NCI-H526 (cell line): Measurements from ENCODE around the gene TNRC18.

Experiments
- DNase-seq, 2 experiments: peaks; one replicate each; lab custom pipeline; 2025; lab: John Stamatoyannopoulos, UW

The TNRC18 gene

GRCh38 chr7:5404421-5404826 is 19.2 kb downstream of the TNRC18 start:
- no peak for DNase-seq

DNA sequence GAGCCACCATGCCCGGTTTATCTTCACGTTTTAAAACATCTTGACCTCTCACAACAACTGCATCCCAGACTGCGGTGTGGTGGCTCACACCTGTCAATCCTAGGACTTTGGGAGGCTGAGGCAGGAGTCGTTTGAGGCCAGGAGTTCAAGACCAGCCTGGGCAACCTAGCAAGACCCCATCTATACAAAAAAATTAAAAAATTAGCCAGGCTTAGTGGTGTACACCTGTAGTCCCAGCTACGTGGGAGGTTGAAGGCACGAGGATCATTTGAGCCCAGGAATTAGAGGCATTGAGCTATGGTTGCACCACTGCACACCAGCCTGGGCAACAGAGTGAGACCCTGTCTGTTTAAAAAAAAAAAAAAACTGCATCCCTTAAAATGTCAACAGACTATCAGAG is 20.2 kb downstream of the TNRC18 start:
- no peak for DNase-seq

- DNase-seq: no peak
These were observed 25.9 kb downstream of the TNRC18 start for GRCh38 chr7:5397736-5398135.

DNA sequence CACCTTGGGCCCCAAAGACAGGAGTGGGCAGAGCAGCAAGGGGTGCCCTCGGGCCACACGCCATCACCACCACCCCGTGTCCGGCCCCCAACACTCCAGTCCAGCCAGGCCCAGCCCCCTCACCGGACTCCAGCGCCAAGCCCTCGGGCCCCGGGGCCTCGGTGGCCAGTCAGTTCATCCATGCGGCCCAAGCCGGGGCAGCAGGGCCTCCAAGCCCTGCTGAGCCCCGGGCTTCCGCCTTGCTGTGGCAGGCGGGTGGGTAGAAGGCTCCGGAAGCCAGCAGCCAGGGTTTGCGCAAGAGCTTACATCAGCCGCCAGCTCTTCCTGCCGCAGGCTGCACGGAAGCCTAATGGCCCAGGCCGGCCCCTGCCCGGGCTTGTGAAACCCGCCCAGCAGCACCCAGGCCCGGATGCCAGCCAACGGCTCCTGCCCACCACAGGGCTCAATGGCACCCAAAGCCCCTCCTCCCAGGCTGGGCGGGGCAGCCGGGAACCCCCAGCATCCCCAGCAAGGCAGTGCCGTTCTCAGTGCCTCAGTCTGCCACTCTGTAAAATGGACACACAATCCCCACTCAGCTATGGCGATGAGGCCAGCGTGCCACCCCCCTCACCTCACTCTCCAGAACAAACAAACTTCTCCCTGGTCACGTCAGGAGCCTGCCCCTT is 26.5 kb downstream of the TNRC18 start:
- peak; percentile 62 to 80 for DNase-seq

DNA sequence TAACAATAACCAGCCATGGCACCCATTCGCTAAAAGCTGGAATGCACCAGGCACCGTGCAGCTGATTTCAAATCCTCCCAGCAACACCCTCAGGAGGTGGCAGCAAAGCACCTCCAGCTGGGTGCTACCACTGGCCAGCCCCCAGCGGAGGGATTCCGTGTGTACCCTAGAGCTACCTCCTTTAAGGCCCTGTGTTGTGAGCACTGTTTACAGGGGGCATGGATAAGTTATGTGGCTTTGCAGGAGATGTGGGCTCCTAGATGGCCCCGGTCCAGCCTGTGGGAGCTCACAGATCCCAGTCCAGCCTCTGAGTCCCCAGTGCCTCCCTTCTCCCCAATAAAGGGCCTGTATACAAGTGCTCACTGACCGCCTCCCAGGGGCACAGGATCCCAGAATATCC is 27.1 kb downstream of the TNRC18 start:
- peak in 1 of 2 experiments; percentile 21 for DNase-seq

GRCh38 chr7:5395246-5395645 is 28.4 kb downstream of the TNRC18 start:
- DNase-seq: no peak

GRCh38 chr7:5394264-5395105 is 29.1 kb downstream of the TNRC18 start:
- DNase-seq: no peak

DNA sequence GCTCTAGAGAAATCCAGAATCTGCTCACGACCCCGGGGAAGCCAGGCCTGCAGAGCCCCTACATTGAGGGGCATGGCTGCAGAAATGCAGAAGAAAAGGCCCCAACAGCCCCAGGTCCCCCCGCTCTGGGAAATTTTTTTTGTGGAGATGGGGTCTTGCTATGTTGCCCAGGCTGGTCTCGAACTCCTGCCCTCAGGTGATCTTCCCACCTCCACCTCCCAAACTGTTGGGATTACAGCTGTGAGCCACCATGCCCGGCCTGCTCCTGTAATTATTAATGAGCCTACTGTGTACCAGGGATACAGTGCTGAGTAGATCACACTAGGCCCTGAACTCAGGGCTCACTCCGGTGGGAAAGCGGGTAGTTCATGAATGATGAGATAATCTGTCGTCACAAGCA is 29.9 kb downstream of the TNRC18 start:
- no peak for DNase-seq

- no peak for DNase-seq
These were observed 30.3 kb downstream of the TNRC18 start for GRCh38 chr7:5393328-5393727.

DNA sequence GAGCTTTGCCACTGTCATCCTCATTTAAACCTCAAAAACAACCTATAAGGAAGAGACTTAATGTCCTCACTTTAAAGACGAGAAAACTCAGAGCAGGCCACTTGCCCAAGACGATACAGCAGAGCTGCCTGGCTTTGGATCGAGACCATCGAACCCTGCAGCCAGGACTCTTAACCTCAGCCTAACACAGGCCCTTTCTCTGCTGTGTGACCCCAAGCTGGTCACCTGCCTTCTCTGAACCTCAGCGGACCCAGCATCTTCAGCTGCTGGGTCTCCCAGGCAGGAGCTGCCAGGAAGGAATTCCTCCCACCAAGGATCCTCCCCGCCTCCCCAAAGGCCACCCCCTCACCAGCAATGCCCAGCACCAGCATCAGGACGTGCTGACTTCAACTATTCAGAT is 32.7 kb downstream of the TNRC18 start:
- DNase-seq: no peak

DNA sequence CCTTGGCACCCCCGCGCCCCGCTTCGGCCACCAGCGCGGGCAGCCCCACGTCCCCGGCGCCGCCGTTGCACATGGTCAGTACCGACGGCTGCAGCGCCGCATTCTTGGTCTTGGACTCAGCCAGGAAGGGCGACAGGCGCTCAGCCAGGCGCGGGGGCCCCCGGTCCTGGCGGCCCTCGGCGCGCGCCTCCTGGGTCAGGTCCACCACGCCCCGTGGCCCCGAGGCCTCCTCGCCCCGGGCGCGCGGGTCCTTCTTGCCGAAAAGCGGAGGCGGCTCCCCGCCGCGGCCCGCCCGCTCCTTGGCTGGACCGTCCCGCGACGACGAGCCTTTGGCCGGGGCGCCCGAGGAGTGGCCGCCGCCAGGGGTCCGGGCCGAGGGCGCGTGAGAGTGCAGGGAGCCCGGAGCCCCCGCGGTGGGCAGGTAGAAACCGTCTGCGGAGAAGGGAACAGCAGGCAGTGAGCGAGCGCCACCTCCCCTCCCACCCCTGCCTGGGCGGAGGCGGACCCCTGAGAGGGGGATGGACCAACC is 34.7 kb downstream of the TNRC18 start:
- DNase-seq: no peak

- DNase-seq: no peak
These were observed 35.2 kb downstream of the TNRC18 start for GRCh38 chr7:5388273-5388901.

DNA sequence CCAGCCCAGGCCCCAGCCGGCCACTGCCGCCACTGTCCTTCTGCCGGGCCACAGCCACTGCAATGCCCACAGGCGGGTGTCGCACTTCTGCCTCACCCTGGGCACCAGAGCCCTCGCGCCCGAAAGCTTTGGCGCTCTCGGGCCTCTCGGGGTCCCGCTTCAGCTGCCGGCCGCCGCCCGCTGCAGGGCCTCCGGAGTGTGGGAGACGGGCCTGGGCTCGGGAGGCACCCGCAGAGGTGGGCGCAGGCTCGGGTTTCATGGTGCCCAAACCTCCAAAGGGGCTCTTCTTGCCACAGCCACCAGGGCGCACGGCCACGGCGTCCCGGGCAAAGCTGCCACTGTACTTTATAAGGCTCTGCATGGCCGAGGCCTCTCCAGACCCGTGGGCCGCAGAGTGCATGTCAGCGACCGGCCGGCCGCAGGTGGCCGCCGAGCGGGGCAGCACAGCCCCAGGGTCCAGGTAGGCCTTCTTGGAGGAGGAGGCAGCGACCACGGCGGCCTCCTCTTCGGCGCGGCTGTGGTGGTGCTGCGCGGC is 35.9 kb downstream of the TNRC18 start:
- DNase-seq: no peak

- no peak for DNase-seq
These were observed 39.0 kb downstream of the TNRC18 start for GRCh38 chr7:5384618-5385017.

DNA sequence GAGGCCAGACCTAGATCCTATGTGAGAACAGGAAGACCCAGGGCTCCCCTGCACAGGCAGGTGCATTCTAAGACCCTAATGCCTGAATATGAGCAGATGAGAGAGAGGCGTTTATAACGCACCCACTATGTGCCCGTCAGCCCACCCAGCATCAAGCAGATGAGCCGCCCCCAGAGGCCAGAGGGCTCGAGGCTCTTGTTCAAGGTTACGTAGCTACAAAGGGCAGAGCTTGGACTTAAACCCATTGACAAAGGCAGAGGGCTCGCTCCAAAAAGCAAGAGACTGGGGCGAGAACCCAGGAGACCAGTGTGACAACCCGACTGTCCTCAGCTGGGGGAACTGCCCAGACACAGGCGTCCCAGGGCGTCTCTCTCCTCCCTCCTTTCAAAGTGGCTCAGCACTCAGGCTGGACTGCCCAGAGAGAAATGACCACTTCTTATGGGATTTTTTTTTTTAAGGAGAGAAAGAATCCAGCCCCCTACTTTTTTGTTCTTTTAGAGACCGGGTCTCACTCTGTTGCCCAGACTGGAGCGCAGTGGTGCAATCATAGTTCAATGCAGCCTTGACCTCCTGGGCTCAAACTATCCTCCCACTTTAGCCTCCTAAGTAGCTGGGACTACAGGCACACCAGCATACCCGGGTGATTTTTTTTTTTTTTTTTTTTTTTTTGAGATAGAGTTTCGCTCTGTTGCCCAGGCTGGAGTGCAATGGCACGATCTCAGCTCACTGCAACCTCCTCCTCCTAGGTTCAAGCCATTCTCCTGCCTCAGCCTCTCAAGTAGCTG is 40.1 kb downstream of the TNRC18 start:
- DNase-seq: no peak

- peak in 1 of 2 experiments; percentile 20 for DNase-seq
These were observed 41.2 kb downstream of the TNRC18 start for GRCh38 chr7:5382281-5382892.

- no peak for DNase-seq
These were observed 42.4 kb downstream of the TNRC18 start for GRCh38 chr7:5381071-5381772.

- DNase-seq: no peak
These were observed 43.1 kb downstream of the TNRC18 start for GRCh38 chr7:5380350-5381070.

GRCh38 chr7:5379546-5379945 is 44.1 kb downstream of the TNRC18 start:
- no peak for DNase-seq

- no peak for DNase-seq
These were observed 45.8 kb downstream of the TNRC18 start for GRCh38 chr7:5377816-5378215.
